ENCODE measurements around the gene PLLP. TPM values are rescaled to one million over a fixed set of nuclear protein-coding genes. Genes with fewer than 3 reads are reported as not detected.

PLLP gene
- total RNA-seq, 4 donors from 2014 or later, result 4.4 to 13.5 (median 9.6) TPM

DNA sequence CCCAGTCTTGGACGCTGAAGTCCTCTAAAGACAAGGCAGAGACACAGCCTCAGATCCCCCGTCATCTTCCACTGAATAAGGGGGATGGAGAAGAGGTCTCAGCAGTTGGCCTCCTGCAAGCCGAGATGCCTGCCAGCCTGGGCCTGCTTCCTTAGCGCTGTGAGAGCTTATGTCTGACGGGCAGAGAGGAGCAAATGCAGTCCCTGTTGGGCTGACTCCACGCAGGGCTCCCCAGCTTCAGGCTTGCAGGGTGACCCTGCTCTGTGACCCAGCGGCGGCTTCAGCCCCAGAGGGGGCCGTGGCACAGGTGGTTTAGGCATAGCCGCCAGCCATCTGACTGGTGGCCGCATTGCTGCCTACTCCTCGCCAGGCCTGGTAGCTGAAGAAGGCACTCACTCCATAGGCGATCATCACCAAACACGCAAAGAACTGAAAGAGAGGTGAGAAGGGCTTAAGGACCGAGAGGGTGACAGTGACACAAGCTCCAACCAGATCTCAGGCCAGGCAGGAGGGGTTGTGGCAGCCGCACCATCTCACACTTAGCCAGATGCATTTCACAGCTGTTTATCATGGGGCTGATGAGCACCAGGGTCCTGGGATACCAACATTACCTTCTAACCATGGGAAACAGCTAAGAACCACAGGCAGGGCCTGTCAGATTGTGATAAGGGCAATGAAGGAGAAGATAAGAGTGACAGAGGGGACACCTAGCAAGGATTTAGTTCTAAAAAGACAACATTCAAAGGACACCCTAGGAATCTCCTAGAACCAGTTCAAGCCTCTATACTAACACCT is 27.7 kb downstream of the PLLP start:
- Histone ChIP-seq H3K36me3 (peaks cover 0 to 14% (median 7%) of the 10 kb centered on the region in 4 donors), H3K9me3 (no peaks in the 10 kb centered on the region), H3K27me3 (no peaks in the 10 kb centered on the region), H3K4me1 (peaks cover 0 to 7% (median 4%) of the 10 kb centered on the region in 4 donors), H3K27ac (no peak overlapping the region), H3K4me3 (no peak overlapping the region)
- WGBS, 2 donors (ENCODE audit: low coverage in 1 of 2), result 94% methylated on average over 16 of the region's 16 CpGs; no CpG with 5 or more reads in 1 of the 2 donors
- in situ Hi-C loops (cut with MboI; ENCODE audit: low pct_ligation_motif_present in 1 of 4, low pct_unique_long_range_greater_than_20kb in 1 of 4, low sequenced_read_pairs in 3 of 4), result no loop called here
- no peak for DNase-seq
- intact Hi-C loops (cut with DNase I; ENCODE audit: low total_unique reads), result no loop called here
- TF ChIP-seq EP300 (IDR thresholded peaks at IDR 0.05; ENCODE audit: low read depth) (no peak), POLR2AphosphoS5 (IDR thresholded peaks at IDR 0.05) (no peak), POLR2A (IDR thresholded peaks at IDR 0.05) (no peak)
- TF ChIP-seq, protein P1, sequence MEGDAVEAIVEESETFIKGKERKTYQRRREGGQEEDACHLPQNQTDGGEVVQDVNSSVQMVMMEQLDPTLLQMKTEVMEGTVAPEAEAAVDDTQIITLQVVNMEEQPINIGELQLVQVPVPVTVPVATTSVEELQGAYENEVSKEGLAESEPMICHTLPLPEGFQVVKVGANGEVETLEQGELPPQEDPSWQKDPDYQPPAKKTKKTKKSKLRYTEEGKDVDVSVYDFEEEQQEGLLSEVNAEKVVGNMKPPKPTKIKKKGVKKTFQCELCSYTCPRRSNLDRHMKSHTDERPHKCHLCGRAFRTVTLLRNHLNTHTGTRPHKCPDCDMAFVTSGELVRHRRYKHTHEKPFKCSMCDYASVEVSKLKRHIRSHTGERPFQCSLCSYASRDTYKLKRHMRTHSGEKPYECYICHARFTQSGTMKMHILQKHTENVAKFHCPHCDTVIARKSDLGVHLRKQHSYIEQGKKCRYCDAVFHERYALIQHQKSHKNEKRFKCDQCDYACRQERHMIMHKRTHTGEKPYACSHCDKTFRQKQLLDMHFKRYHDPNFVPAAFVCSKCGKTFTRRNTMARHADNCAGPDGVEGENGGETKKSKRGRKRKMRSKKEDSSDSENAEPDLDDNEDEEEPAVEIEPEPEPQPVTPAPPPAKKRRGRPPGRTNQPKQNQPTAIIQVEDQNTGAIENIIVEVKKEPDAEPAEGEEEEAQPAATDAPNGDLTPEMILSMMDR (IDR thresholded peaks at IDR 0.05), result no peak

DNA sequence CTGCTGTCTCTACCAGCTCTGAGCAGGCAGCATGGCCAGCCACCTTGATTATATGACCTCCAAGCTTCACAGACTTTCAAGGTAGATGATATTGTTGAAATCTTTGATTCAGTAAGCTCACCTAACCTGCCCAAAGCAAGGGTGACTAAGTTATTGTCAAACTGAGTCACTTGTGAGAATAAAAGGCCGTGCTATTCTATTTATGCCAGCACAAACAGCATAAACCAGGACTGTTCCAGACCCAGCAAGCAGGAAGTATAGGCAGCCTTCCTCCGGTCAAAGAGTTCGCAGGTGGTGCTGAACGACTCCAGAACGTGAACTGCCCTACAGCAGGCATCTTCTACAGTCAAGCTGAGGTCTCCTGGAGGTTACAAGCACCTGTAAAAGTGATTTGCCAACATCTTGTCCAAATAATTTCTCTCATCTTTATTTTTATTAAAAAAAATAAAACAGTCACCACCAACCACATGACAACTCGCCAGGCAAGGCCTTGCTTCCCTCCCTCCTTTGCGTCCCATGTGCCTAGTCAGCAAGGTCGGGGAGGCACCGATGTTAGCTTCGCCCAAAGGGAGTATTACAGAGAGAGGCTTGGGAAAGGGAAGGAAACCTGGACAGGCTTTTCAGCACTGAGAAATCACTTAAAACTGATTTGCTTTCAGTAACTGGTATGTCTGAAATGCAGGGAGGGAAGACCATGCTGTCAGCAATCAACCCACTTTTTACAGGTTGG is 28.6 kb downstream of the PLLP start:
- intact Hi-C loops (cut with DNase I; ENCODE audit: low total_unique reads) (no loop called here), in situ Hi-C loops (cut with MboI; ENCODE audit: low pct_ligation_motif_present in 1 of 4, low pct_unique_long_range_greater_than_20kb in 1 of 4, low sequenced_read_pairs in 3 of 4) (no loop called here)
- Histone ChIP-seq H3K9me3 (no peaks in the 10 kb centered on the region), H3K4me1 (peaks cover 0 to 7% (median 4%) of the 10 kb centered on the region in 4 donors), H3K4me3 (no peak overlapping the region), H3K27ac (no peak overlapping the region), H3K36me3 (peaks cover 0 to 23% (median 11%) of the 10 kb centered on the region in 4 donors), H3K27me3 (no peaks in the 10 kb centered on the region)
- 78 to 85% methylated on average over 8 to 10 of the region's 10 CpGs for WGBS, 2 donors (ENCODE audit: low coverage in 1 of 2)
- no peak for DNase-seq
- TF ChIP-seq, protein P1 (IDR thresholded peaks at IDR 0.05), result no peak
- TF ChIP-seq EP300 (IDR thresholded peaks at IDR 0.05; ENCODE audit: low read depth) (no peak), POLR2AphosphoS5 (IDR thresholded peaks at IDR 0.05) (no peak), POLR2A (IDR thresholded peaks at IDR 0.05) (no peak)

DNA sequence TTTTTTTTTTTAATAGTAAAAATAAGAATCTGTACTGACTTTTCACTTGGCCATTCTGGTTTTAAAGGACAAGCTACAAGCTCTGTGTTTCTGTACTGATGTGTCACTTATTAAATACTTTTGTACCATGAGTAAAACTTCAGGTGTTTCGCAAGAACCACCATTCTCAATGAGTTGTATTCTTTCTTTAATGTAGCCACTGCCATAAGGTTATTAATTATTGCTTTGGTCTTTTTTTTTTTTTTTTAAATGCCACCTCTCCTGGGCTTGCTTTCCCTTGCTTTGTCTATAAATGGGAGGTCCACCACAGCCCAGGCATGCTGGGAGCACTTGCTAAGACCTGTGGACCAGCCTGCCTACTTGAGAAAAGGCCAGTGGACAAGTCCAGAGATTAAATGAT is 31.0 kb downstream of the PLLP start:
- no peak for DNase-seq
- WGBS, 2 donors (ENCODE audit: low coverage in 1 of 2), result 93 to 98% methylated on average over 1 of the region's 1 CpG
- peaks cover 0 to 42% (median 21%) of the 10 kb centered on the region in 4 donors for H3K36me3 ChIP-seq
- H3K27ac ChIP-seq, result no peak overlapping the region
- no peak overlapping the region for H3K4me3 ChIP-seq
- no peaks in the 10 kb centered on the region for H3K27me3 ChIP-seq
- in situ Hi-C loops (cut with MboI; ENCODE audit: low pct_ligation_motif_present in 1 of 4, low pct_unique_long_range_greater_than_20kb in 1 of 4, low sequenced_read_pairs in 3 of 4), result no loop called here
- intact Hi-C loops (cut with DNase I; ENCODE audit: low total_unique reads), result no loop called here
- H3K9me3 ChIP-seq, result no peaks in the 10 kb centered on the region
- TF ChIP-seq EP300 (IDR thresholded peaks at IDR 0.05; ENCODE audit: low read depth), result no peak
- H3K4me1 ChIP-seq, result no peaks in the 10 kb centered on the region

DNA sequence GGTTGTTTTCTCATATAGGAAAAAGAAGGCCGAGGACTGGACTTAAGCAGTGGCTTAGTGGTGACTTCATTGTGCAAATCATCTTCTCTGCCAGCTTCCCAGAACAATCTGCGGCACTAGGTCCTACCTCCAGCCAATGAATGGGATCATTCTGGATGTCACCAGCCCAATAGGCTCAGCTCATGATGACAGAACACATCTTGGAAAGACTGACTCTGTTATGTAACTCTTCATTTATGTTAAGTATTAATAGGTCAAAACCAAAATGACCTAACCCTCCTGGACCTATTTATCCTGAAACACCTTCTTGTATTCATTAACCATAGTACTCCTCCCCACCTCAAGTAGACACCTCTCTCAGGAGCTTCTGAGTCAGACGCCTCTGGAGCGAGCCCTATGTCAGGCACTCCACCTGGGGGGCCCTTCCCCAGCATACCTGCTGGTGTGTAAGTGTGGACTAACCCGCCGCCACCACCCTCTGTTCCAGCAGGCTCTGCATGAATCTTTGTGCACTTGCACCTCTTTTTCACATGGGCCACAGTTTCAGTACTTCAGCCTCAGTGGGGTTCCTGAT is 32.2 kb downstream of the PLLP start:
- Histone ChIP-seq H3K27ac (no peak overlapping the region), H3K9me3 (no peaks in the 10 kb centered on the region), H3K36me3 (peaks cover 0 to 47% (median 23%) of the 10 kb centered on the region in 4 donors), H3K4me3 (no peak overlapping the region), H3K4me1 (no peaks in the 10 kb centered on the region), H3K27me3 (no peaks in the 10 kb centered on the region)
- no peak for DNase-seq
- intact Hi-C loops (cut with DNase I; ENCODE audit: low total_unique reads) (no loop called here), in situ Hi-C loops (cut with MboI; ENCODE audit: low pct_ligation_motif_present in 1 of 4, low pct_unique_long_range_greater_than_20kb in 1 of 4, low sequenced_read_pairs in 3 of 4) (no loop called here)
- TF ChIP-seq POLR2AphosphoS5 (IDR thresholded peaks at IDR 0.05) (no peak), EP300 (IDR thresholded peaks at IDR 0.05; ENCODE audit: low read depth) (no peak), POLR2A (IDR thresholded peaks at IDR 0.05) (no peak)
- TF ChIP-seq, protein P1 (IDR thresholded peaks at IDR 0.05), result no peak
- WGBS, 2 donors (ENCODE audit: low coverage in 1 of 2), result 94 to 100% methylated on average over 3 to 6 of the region's 6 CpGs
